Astrocyte of the spinal cord (primary cell): ENCODE data around the gene MAPK8IP3.

Source experiments
- DNase-seq: peaks from one replicate; pipeline ENCODE4 v3.0.0; 2011; ENCODE audit warnings: low read depth, low spot score
- H3K4me3 ChIP-seq: 2 replicates; pipeline ENCODE4 v1.5.1; 2011; ENCODE audit warnings: low read depth, mild to moderate bottlenecking, low read length, moderate library complexity
- in situ Hi-C: cut with HindIII; loops from 2 replicates; pipeline ENCODE4 v1.10.0; 2017; ENCODE audit warnings: low sequenced_read_pairs
- TF ChIP-seq, protein P1 (sequence below): IDR thresholded peaks from 2 replicates; pipeline ENCODE4 v1.5.1; 2012; ENCODE audit warnings: low read depth, mild to moderate bottlenecking, low read length, inconsistent platforms

MAPK8IP3 gene

GRCh38 chr16:1775846-1776671 is 70.1 kb downstream of the MAPK8IP3 start:
- in situ Hi-C loops: no loop called here
- no peak for DNase-seq
- TF ChIP-seq, protein P1, sequence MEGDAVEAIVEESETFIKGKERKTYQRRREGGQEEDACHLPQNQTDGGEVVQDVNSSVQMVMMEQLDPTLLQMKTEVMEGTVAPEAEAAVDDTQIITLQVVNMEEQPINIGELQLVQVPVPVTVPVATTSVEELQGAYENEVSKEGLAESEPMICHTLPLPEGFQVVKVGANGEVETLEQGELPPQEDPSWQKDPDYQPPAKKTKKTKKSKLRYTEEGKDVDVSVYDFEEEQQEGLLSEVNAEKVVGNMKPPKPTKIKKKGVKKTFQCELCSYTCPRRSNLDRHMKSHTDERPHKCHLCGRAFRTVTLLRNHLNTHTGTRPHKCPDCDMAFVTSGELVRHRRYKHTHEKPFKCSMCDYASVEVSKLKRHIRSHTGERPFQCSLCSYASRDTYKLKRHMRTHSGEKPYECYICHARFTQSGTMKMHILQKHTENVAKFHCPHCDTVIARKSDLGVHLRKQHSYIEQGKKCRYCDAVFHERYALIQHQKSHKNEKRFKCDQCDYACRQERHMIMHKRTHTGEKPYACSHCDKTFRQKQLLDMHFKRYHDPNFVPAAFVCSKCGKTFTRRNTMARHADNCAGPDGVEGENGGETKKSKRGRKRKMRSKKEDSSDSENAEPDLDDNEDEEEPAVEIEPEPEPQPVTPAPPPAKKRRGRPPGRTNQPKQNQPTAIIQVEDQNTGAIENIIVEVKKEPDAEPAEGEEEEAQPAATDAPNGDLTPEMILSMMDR: no peak
- no peak overlapping the region for H3K4me3 ChIP-seq

DNA sequence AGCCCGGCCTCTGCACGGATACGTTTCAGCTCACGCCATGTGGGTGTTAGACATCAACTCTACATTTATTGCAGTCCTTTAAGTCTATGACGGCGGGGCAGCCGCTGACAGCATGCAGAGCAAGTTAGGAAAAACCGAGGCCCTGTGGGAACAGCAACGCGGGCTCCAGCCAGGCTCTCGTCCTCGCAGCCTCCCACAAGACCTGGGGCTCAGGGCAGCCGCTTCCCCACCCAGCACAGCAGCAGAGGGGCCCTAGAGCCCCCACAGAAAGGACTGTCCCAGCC is 70.6 kb downstream of the MAPK8IP3 start:
- no peak overlapping the region for H3K4me3 ChIP-seq
- DNase-seq: no peak
- in situ Hi-C loops: no loop called here
- TF ChIP-seq, protein P1: no peak

DNA sequence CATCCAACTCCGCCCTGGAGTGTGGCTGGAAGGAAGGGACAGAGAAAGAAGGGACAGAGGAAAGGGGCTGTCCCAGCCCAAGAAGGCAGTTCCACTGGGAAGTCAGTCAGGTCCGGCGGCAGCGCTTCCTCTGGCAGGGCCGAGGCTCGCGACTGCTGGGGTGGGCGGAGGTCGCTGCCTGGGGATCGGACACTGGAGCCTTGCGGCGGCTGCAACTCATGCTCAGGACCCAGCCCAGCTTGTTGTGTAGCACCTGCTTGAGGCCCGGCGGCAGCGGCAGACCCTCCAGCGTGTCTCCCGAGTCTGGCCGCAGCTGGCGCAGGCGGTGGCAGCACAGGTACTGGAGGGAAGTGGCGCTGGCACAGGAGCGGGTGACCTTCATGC is 71.0 kb downstream of the MAPK8IP3 start:
- DNase-seq: no peak
- in situ Hi-C loops: no loop called here
- no peak overlapping the region for H3K4me3 ChIP-seq
- TF ChIP-seq, protein P1: no peak

DNA sequence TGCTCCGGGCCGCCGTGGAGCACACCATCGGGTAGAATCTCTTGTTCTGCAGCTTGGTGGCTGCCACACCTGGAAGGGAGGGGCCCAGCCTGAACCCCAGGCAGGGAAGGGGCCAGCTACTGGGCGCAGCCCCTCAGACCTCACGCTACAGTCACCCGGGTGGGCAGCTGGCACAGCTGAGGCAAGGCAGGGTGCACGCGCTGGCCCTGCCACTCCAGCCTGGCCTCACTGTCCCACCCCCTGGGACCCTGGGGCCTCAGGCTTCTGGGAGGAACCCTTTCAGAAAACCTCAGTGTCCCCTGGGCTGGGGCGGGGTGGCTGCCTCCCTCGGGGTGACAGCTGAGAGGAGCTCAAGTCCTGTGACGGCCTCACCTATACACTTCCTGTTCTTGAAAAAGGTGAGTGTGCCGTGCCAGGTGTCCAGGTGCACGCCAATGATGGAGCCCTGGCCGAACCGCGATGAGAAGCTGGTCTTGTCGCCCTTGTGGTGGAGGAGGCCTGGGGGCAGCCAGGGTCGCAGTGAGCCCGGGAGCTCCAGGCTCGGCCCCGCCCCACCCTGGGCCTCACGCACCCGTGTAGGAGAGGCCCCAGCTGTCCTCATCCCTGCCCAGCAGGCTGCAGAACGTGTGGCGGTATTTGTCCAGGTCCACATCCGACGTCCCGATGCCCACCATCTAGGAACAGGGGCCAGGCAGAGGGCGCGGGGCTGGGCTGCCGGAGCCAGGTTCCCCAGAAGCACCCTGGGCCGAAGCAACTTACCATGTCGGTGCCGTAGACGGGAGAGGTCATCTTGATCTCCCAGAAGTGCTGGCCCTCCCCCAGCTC is 71.6 kb downstream of the MAPK8IP3 start:
- no peak for DNase-seq
- no peak overlapping the region for H3K4me3 ChIP-seq
- in situ Hi-C loops: no loop called here
- TF ChIP-seq, protein P1: no peak

GRCh38 chr16:1778200-1779179 is 72.5 kb downstream of the MAPK8IP3 start:
- TF ChIP-seq, protein P1: no peak
- no peak overlapping the region for H3K4me3 ChIP-seq
- in situ Hi-C loops: no loop called here
- peak; percentile 43 for DNase-seq

DNA sequence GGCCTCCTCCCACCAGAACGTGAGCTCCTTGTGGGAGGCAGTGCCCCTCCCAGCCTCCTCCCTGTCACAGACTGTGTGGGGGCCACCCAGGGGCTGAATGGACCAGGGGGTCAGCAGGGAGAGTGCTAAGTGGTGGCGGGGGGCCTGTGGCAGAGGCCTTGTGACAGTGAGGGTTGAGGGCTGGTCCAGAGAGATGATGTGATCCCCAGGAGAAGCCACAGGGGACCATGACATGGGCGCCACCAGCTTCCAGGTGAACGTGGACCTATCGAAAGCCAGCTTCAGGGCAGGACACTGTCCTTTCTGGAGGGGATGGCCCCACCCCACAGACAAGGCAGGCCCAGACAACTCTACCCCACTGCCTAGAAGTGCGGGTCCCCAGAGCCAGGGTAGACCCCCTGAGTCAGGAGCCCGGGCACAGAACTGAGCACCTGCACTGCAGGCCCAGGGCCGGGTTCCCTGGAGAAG is 73.3 kb downstream of the MAPK8IP3 start:
- in situ Hi-C loops: no loop called here
- TF ChIP-seq, protein P1: no peak
- no peak for DNase-seq
- H3K4me3 ChIP-seq: no peak overlapping the region
